GM23338 (cell line): ENCODE results near the gene L3MBTL4.

ENCODE experiments used
- CTCF ChIP-seq, 2 experiments: fragments of 200-600 bp in 1 of 2; sonication (generic) in 1 of 2; conservative IDR thresholded peaks; 2 replicates each; pipeline versions ENCODE4 v1.5.1 to v1.6.1; 2016 to 2017; ENCODE audit warnings: antibody characterized with exemption in 2 of 2, low read depth in 2 of 2, mild to moderate bottlenecking in 2 of 2, moderate library complexity in 1 of 2
- EZH2 ChIP-seq: fragments of 200-600 bp; sonication (generic); IDR thresholded peaks from one replicate; pipeline ENCODE4 v1.8.0; 2017; ENCODE audit warnings: antibody characterized with exemption, mild to moderate bottlenecking, low read depth; ENCODE audit not compliant: unreplicated experiment
- JUNB ChIP-seq: IDR thresholded peaks from one replicate; pipeline ENCODE4 v1.6.1; 2016; ENCODE audit warnings: antibody characterized with exemption; ENCODE audit not compliant: unreplicated experiment
- NANOG ChIP-seq: IDR thresholded peaks from 2 replicates; pipeline ENCODE4 v1.6.1; 2016; ENCODE audit warnings: antibody characterized with exemption, borderline replicate concordance
- POLR2AphosphoS5 ChIP-seq: IDR thresholded peaks from 2 replicates; pipeline ENCODE4 v1.6.1; 2016; ENCODE audit warnings: antibody characterized with exemption, low read depth
- REST ChIP-seq: IDR thresholded peaks from one replicate; pipeline ENCODE4 v1.6.1; 2018; ENCODE audit warnings: antibody characterized with exemption; ENCODE audit not compliant: unreplicated experiment
- ZNF114 ChIP-seq: fragments of 250-450 bp; sonication (Bioruptor Pico); IDR thresholded peaks from 2 replicates; pipeline ENCODE4 v1.5.0; 2020; ENCODE audit warnings: mild to moderate bottlenecking, moderate library complexity

- TF ChIP-seq CTCF (conservative IDR thresholded peaks at IDR 0.05; ENCODE audit: low read depth in 2 of 2): no peak
- no peak for TF ChIP-seq ZNF114 (CRISPR knock-in tag)
- TF ChIP-seq POLR2AphosphoS5: no peak
- TF ChIP-seq EZH2: no peak
- no peak for TF ChIP-seq NANOG
- TF ChIP-seq REST: no peak
- TF ChIP-seq JUNB: no peak
Observed at GRCh38 chr18:6427286-6427685, 12.6 kb upstream of the L3MBTL4 start.
